GM19023 (cell line): ENCODE results near the gene ZFPM1.

Experiments
- ATAC-seq: cut with Tn5 transposase; IDR thresholded peaks from one replicate; pipeline ENCODE4 v1.9.1; 2021; ENCODE audit warnings: mild to moderate bottlenecking, moderate library complexity; ENCODE audit not compliant: unreplicated experiment

ZFPM1 gene

GRCh38 chr16:88417684-88418476, 35.2 kb upstream of the ZFPM1 start:
- ATAC-seq, result no peak

GRCh38 chr16:88418869-88419268, 34.2 kb upstream of the ZFPM1 start:
- no peak for ATAC-seq

DNA sequence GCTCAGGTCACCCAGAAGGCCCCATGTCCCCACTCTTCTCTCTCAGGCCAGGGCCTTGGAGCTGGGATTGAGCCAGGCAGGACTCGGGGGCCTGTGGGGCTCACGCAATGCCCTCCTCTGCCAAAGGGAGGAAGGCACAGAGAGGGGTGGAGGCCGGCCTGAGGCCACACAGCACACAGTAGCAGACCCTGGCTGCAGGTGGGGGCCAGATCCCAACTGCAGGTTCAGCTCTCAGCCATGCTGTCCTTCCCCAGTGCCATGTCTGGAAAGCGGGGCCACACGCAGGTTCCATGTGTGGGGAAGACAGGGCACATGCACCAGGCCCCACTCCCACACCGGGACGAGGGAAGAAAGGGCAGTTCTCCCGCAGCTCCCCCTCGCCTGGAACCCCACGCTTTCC, 33.3 kb upstream of the ZFPM1 start:
- ATAC-seq, result no peak

DNA sequence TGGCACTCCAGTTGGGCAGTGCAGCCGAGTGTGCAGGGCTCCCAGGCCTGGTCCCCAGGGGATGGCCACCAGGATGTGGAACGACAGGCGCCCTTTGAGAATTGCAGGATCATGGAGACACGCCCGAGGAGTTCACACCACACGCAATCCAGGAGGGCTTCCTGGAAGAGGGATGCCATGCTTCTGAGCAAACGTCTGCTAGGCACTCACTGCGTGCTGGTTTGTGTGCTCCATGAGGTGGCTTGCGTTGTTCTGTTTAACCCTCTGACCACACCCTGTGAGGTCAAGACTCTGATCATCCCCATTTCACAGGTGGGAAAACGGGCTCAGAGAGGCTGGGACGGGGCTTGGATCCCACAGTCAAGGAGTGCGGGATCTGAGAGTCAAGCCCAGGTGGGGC, 32.6 kb upstream of the ZFPM1 start:
- ATAC-seq, result no peak

DNA sequence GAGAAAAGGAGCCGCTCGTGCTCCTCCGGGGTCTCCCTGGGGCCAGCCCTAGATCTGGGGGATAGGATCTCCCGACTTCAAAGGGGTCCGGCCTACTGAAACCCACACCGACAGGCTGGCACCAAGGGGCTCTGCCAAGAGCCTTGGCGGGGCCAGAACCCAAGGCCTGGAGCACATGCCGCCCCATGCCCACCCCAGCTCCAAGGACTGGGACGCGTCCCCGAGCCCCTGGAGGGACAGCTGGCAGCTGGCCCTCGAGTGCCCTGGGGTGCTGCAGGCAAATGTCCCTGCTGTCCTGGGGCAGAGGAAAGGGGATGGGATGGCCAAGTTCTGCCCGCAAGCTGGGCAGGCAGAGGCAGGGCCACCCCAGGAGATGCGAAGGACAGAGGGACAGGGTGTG, 31.8 kb upstream of the ZFPM1 start:
- no peak for ATAC-seq

DNA sequence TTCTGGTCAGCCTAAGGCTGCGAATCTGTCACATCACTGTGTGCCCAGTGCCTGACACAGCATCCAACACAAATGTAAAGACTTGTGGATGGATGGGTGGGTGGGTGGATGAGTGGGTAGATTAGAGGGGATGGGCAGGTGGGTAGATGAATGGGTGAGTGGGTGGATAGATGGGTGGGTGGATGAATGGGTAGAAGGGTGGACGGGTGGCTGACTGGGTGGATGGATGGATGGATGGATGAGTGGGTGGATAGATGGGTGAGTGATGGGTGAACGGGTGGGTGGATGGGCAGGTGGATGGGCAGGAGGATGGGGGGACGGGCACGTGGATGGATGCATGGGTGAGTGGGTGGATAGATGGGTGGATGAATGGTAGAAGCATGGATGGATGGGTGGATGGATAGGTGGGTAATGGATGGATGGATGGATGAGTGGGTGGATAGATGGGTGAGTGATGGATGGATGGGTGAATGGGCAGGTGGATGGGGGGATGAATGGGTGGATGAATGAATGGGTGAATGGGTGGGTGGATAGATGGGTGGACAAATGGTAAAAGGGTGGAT, 31.1 kb upstream of the ZFPM1 start:
- no peak for ATAC-seq

DNA sequence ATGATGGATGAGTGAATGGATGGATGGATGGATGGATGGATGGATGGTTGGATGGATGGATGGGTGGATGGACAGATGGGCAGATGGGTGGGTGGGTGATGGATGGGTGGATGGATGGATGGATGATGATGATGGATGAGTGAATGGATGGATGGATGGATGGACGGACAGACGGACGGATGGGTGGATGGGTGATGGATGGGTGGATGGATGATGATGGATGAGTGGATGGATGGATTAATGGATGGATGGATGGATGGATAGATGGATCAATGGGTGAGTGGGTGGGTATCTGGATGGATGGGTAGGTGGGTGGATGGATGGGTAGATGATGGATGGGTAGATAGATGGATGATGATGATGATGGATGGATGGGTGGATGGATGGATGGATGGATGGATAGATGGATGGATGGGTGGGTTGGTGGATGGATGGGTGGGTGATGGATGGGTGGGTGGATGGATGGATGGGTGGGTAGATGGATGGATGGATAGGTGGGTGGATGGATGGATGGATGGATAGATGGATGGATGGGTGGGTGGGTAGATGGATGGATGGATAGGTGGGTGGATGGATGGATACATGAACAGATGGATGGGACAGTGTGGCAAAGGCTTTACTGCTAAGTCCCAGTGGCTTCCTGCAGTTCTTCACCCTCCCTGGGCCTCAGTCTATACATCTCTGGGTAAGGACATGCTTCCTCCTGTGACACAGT, 30.2 kb upstream of the ZFPM1 start:
- no peak for ATAC-seq

GRCh38 chr16:88423448-88423850, 29.6 kb upstream of the ZFPM1 start:
- no peak for ATAC-seq

GRCh38 chr16:88424587-88425235, 28.4 kb upstream of the ZFPM1 start:
- ATAC-seq, result no peak

DNA sequence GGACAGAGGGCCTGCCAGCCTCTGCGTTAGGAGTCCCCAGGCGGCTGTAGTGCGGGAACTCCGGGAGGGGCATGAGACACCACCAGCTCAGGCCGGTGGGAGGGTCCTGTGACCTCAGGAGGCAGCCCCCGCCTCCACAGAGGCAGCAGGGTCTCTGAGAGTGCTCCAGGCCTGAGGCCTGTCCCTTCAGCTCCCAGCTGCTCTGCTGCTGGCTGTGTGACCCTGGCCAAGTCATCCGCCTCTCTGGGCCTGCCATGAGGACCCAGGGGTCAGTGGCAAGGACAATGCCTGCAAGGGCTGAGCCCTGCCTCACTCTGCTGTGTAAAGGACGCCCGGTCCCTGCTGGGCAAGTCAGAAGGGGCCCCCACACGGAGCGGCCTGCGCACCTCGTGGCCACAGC, 27.1 kb upstream of the ZFPM1 start:
- no peak for ATAC-seq

DNA sequence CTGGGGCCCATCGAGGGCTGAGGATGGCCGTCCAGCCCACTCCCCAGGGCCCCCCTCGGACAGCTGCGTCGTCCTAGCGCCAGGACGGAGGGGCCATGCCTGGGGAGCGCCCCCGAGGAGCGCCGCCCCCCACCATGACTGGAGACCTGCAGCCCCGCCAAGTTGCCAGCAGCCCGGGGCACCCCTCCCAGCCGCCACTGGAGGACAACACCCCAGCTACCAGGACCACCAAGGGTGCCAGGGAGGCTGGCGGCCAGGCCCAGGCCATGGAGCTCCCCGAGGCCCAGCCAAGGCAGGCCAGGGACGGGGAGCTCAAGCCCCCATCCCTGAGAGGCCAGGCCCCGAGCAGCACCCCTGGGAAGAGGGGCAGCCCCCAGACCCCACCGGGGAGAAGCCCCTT, 25.7 kb upstream of the ZFPM1 start:
- ATAC-seq, result no peak

DNA sequence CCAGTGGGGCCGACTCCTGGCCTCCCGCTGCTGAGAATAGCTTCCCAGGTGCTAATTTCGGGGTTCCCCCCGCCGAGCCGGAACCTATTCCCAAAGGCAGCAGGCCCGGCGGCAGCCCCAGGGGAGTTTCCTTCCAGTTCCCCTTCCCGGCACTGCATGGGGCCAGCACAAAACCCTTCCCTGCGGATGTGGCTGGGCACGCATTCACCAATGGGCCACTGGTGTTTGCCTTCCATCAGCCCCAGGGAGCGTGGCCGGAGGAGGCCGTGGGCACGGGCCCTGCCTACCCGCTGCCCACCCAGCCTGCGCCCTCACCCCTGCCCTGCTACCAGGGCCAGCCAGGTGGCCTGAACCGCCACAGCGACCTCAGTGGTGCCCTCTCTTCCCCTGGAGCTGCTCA, 24.9 kb upstream of the ZFPM1 start:
- ATAC-seq, result no peak

DNA sequence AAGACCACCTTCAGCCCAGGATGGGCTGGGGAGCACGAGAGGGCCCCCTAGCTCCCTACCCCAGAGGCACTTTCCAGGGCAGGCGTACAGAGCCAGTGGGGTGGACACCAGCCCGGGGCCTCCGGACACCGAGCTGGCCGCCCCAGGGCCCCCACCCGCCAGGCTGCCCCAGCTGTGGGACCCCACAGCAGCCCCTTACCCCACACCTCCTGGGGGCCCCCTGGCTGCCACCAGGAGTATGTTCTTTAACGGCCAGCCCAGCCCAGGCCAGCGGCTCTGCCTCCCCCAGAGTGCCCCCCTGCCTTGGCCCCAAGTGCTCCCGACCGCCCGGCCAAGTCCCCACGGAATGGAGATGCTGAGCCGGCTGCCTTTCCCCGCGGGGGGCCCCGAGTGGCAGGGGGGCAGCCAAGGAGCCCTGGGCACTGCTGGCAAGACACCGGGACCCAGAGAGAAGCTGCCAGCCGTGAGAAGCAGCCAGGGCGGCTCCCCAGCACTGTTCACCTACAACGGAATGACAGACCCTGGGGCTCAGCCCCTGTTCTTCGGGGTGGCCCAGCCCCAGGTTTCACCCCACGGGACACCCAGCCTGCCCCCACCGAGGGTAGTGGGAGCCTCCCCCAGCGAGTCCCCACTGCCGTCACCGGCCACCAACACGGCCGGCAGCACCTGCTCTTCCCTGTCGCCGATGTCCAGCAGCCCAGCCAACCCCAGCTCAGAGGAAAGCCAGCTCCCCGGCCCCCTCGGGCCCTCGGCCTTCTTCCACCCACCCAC, 24.3 kb upstream of the ZFPM1 start:
- ATAC-seq, result no peak

GRCh38 chr16:88429387-88430184, 23.5 kb upstream of the ZFPM1 start:
- no peak for ATAC-seq

DNA sequence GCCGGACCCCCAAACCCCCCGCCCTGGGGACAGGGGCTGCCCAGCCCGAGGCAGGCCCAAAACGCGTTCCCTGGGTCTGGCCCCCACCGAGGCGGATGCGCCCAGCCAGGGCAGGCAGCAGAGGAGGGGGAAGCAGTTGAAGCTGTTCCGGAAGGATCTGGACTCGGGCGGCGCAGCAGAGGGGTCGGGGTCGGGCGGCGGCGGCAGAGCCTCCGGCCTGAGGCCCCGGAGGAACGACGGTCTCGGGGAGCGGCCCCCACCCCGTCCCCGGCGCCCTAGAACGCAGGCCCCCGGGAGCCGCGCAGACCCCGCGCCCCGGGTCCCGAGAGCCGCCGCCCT, 22.9 kb upstream of the ZFPM1 start:
- no peak for ATAC-seq

GRCh38 chr16:88430524-88431446, 22.3 kb upstream of the ZFPM1 start:
- ATAC-seq, result no peak

- ATAC-seq, result no peak
These were observed 21.4 kb upstream of the ZFPM1 start for GRCh38 chr16:88431651-88432050.

GRCh38 chr16:88432174-88432573, 20.9 kb upstream of the ZFPM1 start:
- no peak for ATAC-seq

GRCh38 chr16:88432753-88433152, 20.3 kb upstream of the ZFPM1 start:
- ATAC-seq, result no peak
